Pons (tissue), 1 donor: ENCODE measurements around the gene PTPRT.

Experiments
- DNase-seq: peaks from one replicate; pipeline ENCODE4 v3.0.0-alpha.2; 2016; ENCODE audit warnings: low spot score

PTPRT gene

DNA sequence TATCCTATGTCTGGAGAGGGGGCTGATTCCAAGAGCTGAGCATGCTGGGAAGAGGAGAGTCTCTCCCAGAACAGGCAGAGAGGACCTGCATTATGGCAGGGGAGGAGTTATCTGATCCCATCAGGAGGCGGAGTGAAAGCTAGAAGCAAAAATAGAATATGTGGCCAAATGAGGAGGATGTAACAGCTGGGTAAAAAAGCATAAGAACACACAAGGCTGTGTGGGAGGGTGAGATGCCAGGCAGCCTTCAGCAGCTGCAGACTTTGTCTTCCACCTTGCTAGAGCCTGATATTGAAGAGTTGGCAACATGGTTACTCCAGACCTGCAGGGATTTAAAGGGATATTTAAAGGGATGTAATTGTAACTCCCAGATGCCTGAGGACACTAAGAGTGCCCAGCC, 167.1 kb downstream of the PTPRT start:
- no peak for DNase-seq

DNA sequence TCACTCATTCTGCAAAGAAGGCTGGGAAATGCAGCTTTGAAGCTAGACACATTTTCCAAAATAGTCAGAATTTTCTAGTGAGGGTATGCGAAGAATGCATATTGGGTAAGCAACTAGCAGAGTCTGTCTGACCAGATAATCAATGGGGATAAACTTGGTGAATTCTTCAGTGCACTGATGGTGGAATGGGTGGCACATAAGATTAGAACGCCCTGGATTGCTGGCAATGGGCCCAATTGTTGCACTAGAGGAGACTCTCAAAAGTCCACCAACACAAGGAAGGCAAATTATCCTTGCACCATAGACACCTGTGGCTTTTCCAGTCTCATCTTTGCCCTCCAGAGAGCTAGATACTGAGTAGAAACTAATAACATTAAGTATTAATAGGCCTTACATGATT, 167.6 kb downstream of the PTPRT start:
- no peak for DNase-seq

DNA sequence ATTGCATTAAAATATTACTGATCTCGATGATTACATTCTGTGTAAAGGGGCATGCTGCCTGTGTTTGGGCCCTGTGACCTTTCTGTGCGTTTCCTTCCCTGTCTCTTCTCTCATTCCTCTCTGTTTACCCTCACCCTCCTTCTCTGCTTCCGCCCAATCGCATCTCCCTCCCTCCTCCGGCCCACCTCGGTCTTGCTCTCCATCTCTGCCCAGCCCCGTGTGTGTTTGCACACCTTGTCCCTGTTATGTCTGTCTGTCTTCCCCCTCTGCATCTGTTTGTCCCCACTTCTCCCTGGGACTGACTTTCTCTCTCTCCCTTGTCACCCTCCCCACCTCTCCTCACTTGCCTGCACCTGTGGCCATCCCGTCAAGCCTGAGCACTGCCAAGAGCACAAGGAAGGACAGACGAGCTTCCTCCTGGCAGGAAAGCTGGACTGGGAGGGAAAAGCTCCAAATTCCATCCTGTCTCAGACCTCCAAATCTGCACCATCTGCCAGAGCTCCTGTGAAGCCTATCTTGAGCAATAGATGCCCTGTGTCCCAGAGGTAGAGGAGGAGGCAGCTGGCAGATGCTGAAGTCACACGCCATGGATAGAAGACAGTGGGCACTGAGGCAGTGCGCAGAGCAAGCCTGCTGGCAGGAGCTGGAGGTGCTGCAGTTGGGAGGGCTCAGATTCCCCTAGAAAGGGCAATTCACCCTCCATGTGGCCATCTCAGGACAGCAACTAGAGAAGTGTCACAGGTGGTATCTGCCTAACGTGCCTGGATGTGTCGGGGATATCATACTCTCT, 172.3 kb downstream of the PTPRT start:
- DNase-seq: peak; percentile 10

DNA sequence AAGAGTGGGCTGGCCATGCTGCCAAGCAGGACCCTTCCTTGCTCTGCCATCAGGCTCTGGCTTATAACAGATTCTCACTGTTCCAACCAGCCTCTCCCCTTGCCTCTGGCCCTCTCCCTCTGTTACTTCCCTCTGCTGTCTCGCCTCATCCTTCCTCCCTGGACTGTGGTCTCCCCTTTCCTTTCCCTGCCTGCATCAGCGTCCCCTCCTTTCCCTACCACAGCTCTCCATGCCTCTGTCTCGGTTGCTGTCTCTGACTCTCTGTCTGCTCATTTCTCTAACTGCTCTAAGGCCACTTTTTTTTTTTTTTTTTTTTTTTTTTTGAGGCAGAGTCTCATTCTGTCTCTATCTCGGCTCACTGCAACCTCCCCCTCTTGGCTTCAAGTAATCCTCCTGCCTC, 173.4 kb downstream of the PTPRT start:
- DNase-seq: no peak

GRCh38 chr20:43015566-43015965, 174.1 kb downstream of the PTPRT start:
- DNase-seq: no peak

GRCh38 chr20:43014206-43014605, 175.5 kb downstream of the PTPRT start:
- DNase-seq: no peak

GRCh38 chr20:43011491-43011890, 178.2 kb downstream of the PTPRT start:
- DNase-seq: no peak

DNA sequence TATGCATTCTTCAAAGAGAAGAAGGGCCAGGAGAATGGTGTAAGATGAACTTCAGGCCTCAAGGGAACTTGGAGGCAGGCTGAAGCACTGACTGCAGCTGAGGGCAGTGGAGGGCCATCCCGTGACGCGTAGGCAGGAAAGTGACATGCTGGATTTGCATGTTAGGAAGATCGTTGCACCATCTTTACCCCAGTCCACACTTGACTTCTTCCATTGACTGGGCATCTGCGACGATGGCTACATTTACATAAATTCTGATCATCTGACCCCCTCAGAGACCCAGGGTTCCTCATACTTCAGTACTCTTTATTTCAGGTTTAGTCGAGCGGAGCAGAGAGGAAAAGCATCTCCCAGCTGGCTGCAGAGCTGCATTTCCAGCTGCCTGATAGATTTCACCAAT, 180.2 kb downstream of the PTPRT start:
- DNase-seq: no peak

DNA sequence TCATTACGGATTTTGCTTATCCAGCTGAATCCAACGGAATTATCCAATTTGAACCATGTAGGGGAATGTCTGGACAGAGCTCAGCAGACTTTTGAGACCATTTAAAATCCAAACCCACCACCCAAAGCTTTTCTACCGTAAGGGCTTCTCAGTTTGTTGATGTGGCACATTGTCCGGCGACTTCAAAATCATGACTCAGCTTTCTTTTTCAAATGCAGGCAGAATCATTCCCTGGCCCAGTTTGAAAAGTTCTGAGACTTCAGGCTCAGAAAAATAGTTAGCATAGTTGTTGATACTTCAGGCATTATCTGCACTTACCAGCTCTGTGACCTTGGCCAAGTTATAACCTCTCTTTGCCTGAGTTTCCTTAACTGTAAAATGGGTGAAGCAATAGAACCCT, 182.2 kb downstream of the PTPRT start:
- DNase-seq: no peak

DNA sequence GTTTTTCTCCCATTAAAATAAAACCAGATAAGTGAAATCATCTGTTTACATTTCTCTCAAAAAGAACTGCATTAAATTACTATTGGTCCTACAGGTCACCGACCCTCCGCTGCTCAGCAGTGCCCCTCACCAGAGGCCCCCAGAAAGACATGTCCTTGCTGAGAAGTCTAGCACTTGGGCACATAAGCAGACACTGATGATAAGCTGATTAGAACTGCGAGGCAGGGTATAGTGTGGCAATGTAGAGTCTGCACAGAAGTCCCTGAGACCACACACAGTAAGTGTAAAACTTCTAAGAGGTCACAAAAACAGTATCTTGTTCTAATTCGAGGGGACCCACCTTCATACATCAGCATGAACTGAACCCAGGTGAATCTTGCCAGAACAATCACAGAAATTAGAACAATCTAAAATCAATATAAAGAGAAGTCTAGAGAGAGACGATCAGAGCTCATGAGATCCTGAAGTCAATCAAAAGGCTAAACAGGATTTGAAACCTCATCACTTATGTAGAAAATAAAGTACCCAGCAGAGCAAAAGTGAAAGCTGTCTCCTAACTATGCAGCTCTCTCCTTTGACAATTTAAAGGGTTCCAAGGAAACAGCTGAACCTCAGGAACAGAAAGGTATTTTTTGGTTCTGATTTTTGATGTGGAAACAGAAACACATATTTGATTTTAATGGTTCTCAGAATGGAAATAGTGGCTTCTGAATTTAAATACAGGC, 182.9 kb downstream of the PTPRT start:
- DNase-seq: no peak

DNA sequence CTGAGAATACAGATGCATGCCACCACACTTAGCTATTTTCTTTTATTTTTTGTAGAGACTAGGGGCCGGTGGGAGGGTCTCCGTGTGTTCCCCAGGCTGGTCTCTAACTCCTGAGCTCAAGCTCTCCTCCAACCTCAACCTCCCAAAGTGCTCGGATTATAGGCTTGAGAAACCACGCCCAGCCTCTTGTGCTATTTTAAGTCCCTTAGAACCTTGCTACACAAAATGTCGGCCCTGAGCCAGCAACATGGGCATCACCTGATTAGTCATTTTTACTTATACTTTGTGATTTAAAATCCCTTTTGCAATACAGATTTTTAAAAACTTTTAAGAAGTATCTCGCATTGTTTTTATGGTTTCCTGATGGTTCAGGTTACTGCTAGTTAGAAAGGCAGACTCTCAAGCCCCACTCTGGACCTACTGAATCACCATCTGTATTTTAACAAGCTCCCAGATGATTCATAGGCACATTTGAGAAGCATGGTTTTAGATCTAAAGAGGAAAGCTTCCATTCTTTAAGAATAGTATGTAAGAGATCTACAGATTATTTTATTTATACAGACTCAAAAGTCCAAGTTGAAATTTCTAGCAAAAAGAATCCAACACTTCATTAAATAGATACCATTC, 186.3 kb downstream of the PTPRT start:
- no peak for DNase-seq

DNA sequence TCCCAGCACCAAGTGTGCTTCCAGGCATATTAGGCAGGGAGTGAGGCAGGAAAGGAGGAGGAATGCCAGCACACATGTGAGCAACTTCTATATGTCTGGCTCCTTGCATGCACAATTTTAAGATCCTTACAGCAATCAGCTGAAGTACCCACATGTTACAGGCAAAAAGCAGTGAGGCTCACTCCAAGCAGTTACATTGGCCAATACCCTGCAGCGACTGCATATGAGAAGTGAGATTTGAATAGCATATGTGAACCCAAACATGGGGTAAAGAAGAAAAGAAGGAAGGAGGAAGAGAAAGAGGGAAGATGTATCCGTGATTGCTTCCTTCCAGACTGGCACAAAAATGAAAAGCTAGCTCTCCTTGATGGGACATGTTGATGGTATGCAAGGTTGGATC, 193.6 kb downstream of the PTPRT start:
- DNase-seq: no peak

- DNase-seq: no peak
Measured at GRCh38 chr20:42988319-42988718, 201.4 kb downstream of the PTPRT start.

- DNase-seq: no peak
Measured at GRCh38 chr20:42987376-42988114, 202.2 kb downstream of the PTPRT start.

DNA sequence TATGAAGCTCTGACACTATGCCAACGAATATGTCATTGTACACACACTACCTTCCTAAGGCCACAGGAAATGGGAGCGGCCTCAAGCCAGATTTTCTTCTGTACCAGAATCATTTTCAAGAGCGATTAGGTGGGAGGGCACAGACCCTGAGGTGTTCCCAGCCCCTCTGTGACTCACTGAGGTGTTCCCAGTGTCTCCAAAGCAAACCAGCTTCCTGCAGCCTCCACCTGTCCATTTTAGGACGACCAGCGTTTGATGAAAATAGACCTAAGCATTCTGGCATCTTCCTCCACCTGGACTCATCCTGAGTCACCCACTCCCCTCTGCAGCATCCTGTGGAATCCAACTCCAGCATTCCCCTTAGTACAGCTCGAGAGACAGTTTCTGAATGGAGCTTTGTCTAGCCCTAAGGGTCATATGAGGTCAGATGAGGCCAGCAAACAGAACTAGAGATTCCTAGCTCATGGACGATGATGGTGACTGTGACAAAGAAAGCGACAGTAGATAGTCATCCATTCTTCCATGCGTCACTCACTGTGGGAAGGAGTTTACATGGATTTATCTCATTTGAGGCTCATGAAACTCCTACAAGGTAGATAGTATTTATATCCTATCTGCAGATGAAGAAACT, 203.4 kb downstream of the PTPRT start:
- DNase-seq: peak; percentile 61

GRCh38 chr20:42985628-42986027, 204.1 kb downstream of the PTPRT start:
- DNase-seq: no peak

DNA sequence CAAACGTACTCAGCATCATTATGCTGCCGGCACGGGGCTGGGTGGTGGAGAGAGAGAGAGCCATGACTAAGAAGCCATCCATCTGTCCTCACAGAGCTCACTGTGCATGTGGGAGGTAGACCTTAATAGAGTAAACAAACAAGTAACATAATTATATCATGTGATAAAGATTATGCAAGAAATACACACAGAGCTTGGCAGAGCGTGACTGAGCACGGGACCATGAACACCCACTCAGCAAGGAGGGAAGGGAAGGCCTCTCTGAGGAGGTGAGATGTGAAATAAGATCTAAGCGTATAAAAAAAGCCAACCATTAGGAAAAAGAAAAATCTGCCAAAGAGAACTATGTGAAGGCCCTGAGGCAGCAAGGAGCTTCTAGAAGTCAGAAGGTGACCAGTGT, 207.5 kb downstream of the PTPRT start:
- DNase-seq: no peak

DNA sequence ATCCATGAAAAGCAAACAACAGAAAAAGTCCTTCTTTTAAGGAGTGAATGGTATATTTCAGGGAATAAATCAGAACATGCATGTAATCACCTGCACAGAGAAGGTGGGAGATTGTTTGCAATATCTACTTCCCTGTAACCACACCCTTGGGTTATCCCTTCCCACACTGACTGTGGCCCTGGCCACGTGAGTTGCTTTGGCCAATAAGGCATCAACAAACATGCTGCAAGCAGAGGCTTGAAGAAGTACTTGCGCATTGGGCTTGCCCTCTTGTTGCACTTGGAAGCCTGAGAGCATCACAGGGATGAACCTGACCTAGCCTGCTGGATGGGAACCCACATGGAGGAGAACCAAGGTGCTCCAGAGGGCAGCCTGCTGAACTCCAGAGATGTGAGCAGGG, 208.5 kb downstream of the PTPRT start:
- DNase-seq: no peak

DNA sequence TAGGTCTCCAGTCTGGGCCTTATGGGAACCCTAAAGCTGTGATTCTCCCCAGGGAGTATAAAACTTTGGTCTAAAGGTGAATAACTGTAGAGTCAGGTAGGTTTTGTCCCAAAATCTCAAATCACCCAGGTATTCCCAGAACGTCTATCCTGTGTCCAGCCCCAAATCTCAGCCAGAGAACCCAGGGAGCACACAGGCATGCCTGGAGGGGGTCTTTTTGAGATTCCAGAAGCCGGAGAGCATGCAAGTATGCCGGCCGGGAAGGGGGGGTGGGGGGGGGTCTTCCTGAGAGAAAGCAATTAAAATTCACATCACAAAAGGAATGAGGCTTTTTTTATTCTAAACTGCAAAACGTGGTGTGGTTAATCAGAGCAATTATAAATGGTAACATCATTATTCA, 210.0 kb downstream of the PTPRT start:
- no peak for DNase-seq

DNA sequence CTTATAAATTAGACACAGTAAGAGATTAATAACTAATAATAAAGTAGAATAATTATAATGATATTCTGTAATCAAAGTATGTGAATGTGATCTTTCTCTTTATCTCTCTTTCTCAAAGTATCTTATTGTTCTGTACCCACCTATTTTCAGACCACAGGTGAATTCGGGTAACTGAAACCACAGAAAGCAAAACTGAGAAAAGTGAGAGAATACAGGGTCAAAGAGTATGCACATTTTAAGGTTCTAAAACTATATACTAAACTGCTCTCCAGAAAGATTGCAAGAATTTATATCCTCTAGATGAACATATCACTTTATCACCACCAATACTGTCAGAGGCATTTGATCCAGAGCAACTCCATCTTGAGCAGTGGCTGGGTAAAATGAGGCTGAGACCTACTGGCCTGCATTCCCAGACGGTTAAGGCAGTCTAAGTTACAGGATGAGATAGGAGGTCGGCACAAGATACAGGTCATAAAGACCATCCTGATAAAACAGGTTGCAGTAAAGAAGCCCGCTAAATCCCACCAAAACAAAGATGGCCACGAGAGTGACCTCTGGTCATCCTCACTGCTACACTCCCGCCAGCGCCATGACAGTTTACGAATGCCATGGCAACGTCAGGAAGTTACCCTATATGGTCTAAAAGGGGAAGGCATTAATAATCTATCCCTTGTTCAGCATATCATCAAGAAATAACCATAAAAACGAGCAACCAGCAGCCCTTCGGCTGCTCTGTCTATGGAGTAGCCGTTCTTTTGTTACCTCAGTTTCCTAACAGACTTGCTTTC, 211.3 kb downstream of the PTPRT start:
- no peak for DNase-seq

- no peak for DNase-seq
Measured at GRCh38 chr20:42975974-42976373, 213.7 kb downstream of the PTPRT start.
